CD14-positive monocyte (primary cell): ENCODE data around the gene BAHCC1. TPM values are rescaled to one million over a fixed set of nuclear protein-coding genes. Genes with fewer than 3 reads are reported as not detected.
A peak's percentile ranks its signal among the peaks of the same experiment; 100 is the strongest.
"Not testable (repeated sequence)": the region's sequence is repeated elsewhere in the genome, so short reads cannot be mapped to it uniquely, and the experiment has no call there.

Source experiments
- DNase-seq, 3 donors: peaks; one replicate each; pipeline ENCODE4 v3.0.0-alpha.2; 2011 to 2022
- H2AFZ ChIP-seq: 2 replicates; pipeline ENCODE4 v1.6.0; 2012; ENCODE audit warnings: mild to moderate bottlenecking, low read depth, low read length, inconsistent platforms; ENCODE audit not compliant: insufficient read depth, poor library complexity, severe bottlenecking
- H3K27ac ChIP-seq, 2 donors: 1 replicate in 1 of 2; 2 replicates in 1 of 2; pipeline ENCODE4 v1.5.1; 2012 to 2013; ENCODE audit warnings: low read length in 2 of 2, control low read depth in 1 of 2, inconsistent platforms in 1 of 2, low read depth in 1 of 2, mild to moderate bottlenecking in 1 of 2
- H3K27me3 ChIP-seq, 2 donors: one replicate each; pipeline versions ENCODE4 v1.6.0 to v1.6.1; 2011 to 2013; ENCODE audit warnings: low read length in 2 of 2; ENCODE audit not compliant: control insufficient read depth in 2 of 2, insufficient read depth in 2 of 2
- H3K36me3 ChIP-seq, 2 donors: replicated peaks in 1 of 2; 1 replicate in 1 of 2; 2 replicates in 1 of 2; pipeline versions ENCODE4 v1.5.1 to v1.6.1; 2012 to 2013; ENCODE audit warnings: low read length in 2 of 2, control low read depth in 1 of 2, inconsistent platforms in 1 of 2, mild to moderate bottlenecking in 1 of 2; ENCODE audit not compliant: insufficient read depth in 2 of 2, control insufficient read depth in 1 of 2
- H3K4me1 ChIP-seq, 2 donors: 1 replicate in 1 of 2; 2 replicates in 1 of 2; pipeline versions ENCODE4 v1.5.1 to v1.6.1; 2012 to 2013; ENCODE audit warnings: low read length in 2 of 2, control low read depth in 1 of 2, inconsistent platforms in 1 of 2, mild to moderate bottlenecking in 1 of 2, moderate library complexity in 1 of 2; ENCODE audit not compliant: insufficient read depth in 2 of 2, control insufficient read depth in 1 of 2
- H3K4me2 ChIP-seq: replicated peaks from 2 replicates; pipeline ENCODE3; 2012; ENCODE audit warnings: low read length, moderate library complexity, mild to moderate bottlenecking; ENCODE audit not compliant: poor library complexity, severe bottlenecking; ENCODE audit errors: extremely low read depth
- H3K4me3 ChIP-seq, 3 experiments: fragments of 200-600 bp in 1 of 3; sonication (generic) in 1 of 3; replicated peaks in 1 of 3; 1 replicate in 2 of 3; 2 replicates in 1 of 3; pipeline ENCODE4 v1.5.1; 2011 to 2013; ENCODE audit warnings: low read length in 3 of 3, mild to moderate bottlenecking in 3 of 3, control low read depth in 2 of 3, low read depth in 2 of 3, inconsistent platforms in 1 of 3, moderate library complexity in 1 of 3
- H3K79me2 ChIP-seq: 2 replicates; pipeline ENCODE4 v1.6.0; 2012; ENCODE audit warnings: mild to moderate bottlenecking, control low read depth, inconsistent platforms, low read length, moderate library complexity; ENCODE audit not compliant: insufficient read depth
- H3K9ac ChIP-seq: 2 replicates; pipeline ENCODE4 v1.6.0; 2017; ENCODE audit warnings: low read length, mild to moderate bottlenecking; ENCODE audit not compliant: insufficient read depth, poor library complexity, severe bottlenecking
- H3K9me3 ChIP-seq, 2 donors: replicated peaks in 1 of 2; 1 replicate in 1 of 2; 2 replicates in 1 of 2; pipeline versions ENCODE4 v1.5.1 to v1.6.1; 2012 to 2013; ENCODE audit warnings: low read length in 2 of 2, control low read depth in 1 of 2; ENCODE audit not compliant: control insufficient read depth in 1 of 2, insufficient read depth in 1 of 2
- H4K20me1 ChIP-seq: 2 replicates; pipeline ENCODE4 v1.6.0; 2012; ENCODE audit warnings: mild to moderate bottlenecking, low read length, control low read depth, moderate library complexity; ENCODE audit not compliant: insufficient read depth
- H3K27ac Mint-ChIP-seq, 7 donors: one replicate each; pipeline ENCODE4 v1.8.0; 2020; ENCODE audit warnings: mild to moderate bottlenecking in 7 of 7, mixed read lengths in 7 of 7, moderate library complexity in 6 of 7, inconsistent platforms in 2 of 7
- H3K27me3 Mint-ChIP-seq, 3 donors: one replicate each; pipeline ENCODE4 v1.8.0; 2021 to 2022; ENCODE audit warnings: low read depth in 3 of 3, mild to moderate bottlenecking in 3 of 3, mixed read lengths in 3 of 3, moderate library complexity in 3 of 3, inconsistent platforms in 1 of 3
- H3K36me3 Mint-ChIP-seq, 2 donors: one replicate each; pipeline ENCODE4 v1.8.0; 2020; ENCODE audit warnings: mixed read lengths in 2 of 2, inconsistent platforms in 1 of 2, mild to moderate bottlenecking in 1 of 2
- H3K4me1 Mint-ChIP-seq: one replicate; pipeline ENCODE4 v1.8.0; 2020; ENCODE audit warnings: mild to moderate bottlenecking, mixed read lengths
- H3K4me3 Mint-ChIP-seq, 2 donors: one replicate each; pipeline ENCODE4 v1.8.0; 2020; ENCODE audit warnings: mild to moderate bottlenecking in 2 of 2, mixed read lengths in 2 of 2, moderate library complexity in 1 of 2
- H3K9me3 Mint-ChIP-seq, 7 donors: one replicate each; pipeline ENCODE4 v1.8.0; 2020 to 2022; ENCODE audit warnings: mixed read lengths in 7 of 7, mild to moderate bottlenecking in 6 of 7, moderate library complexity in 6 of 7, inconsistent platforms in 2 of 7
- WGBS: methylation state at CpG from one replicate; pipeline ENCODE4 v1.1.5; 2013; ENCODE audit warnings: missing lambda C conversion rate; ENCODE audit not compliant: insufficient coverage; 5-methylcytosine and 5-hydroxymethylcytosine counted together
- intact Hi-C, 2 donors: fragments of 100-400 bp; cut with micrococcal nuclease; formaldehyde crosslinking; loops; one replicate each; pipeline versions ENCODE4 v1.15.0 to v1.15.1; 2023
- polyA plus RNA-seq, 3 donors: library from polyadenylated mRNA; depleted of rRNA in 1 of 3; unstranded in 2 of 3; stranded (reverse) in 1 of 3; fragments of 300-500 nt in 2 of 3; fragments of >200 nt in 1 of 3; fragmentation: Illumina TruSeq in 2 of 3; gene quantifications; 1 replicate in 2 of 3; 2 replicates in 1 of 3; pipeline ENCODE4 v1.2.3, GENCODE V29; 2012 to 2021
- TF ChIP-seq, protein P1 (sequence below): fragments of 200-600 bp; IDR thresholded peaks from one replicate; pipeline ENCODE4 v1.8.0; 2022; ENCODE audit warnings: antibody characterized with exemption, mild to moderate bottlenecking

BAHCC1 gene
- polyA plus RNA-seq, 3 donors: 0.11 to 8.8 (median 0.27) TPM

DNA sequence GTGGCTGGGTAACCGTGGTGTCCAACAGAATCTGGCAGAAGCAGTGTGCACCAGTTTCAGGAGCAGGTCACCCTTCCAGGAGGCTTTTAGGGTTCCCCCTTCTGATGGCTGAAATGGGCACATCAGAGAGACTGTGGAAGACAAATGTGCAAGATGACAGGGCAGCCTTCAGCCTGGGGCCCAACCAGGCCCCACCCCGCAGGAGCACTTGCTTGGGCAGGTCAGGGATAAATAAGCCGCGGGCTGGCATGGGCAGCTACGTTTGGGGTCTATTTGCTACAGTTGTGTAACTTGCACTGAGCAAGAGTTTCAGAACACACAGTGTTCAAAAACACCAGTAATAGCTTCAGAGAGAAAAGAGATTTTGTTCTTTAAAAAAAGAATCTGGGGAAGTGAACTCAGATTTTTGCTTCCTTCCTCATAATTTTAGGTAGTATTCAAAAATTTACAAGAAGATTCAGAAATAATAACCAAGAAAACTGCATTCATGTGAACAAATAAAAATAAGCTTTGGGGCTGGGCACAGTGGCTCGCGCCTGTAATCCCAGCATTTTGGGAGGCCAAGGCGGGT lies 44.9 kb upstream of the BAHCC1 start:
- intact Hi-C loops: no loop called here
- peaks cover 68% of the 10 kb centered on the region in 2 donors for H3K4me1 ChIP-seq
- H3K36me3 ChIP-seq: no peaks in the 10 kb centered on the region
- no peaks in the 10 kb centered on the region for H3K27me3 ChIP-seq
- peak overlapping the region; percentile 45 for H3K9ac ChIP-seq
- peaks cover 0 to 5% (median 0%) of the 10 kb centered on the region in 7 donors for H3K9me3 Mint-ChIP-seq
- peak overlapping the region; percentile 61 for H3K4me2 ChIP-seq
- TF ChIP-seq, protein P1, sequence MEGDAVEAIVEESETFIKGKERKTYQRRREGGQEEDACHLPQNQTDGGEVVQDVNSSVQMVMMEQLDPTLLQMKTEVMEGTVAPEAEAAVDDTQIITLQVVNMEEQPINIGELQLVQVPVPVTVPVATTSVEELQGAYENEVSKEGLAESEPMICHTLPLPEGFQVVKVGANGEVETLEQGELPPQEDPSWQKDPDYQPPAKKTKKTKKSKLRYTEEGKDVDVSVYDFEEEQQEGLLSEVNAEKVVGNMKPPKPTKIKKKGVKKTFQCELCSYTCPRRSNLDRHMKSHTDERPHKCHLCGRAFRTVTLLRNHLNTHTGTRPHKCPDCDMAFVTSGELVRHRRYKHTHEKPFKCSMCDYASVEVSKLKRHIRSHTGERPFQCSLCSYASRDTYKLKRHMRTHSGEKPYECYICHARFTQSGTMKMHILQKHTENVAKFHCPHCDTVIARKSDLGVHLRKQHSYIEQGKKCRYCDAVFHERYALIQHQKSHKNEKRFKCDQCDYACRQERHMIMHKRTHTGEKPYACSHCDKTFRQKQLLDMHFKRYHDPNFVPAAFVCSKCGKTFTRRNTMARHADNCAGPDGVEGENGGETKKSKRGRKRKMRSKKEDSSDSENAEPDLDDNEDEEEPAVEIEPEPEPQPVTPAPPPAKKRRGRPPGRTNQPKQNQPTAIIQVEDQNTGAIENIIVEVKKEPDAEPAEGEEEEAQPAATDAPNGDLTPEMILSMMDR: no peak
- peaks cover 0 to 2% (median 2%) of the 10 kb centered on the region in 3 donors for H3K27me3 Mint-ChIP-seq
- peak overlapping the region; percentile 4 for H2AFZ ChIP-seq
- peaks cover 13% of the 10 kb centered on the region for H3K79me2 ChIP-seq
- no peaks in the 10 kb centered on the region for H3K36me3 Mint-ChIP-seq
- H3K27ac ChIP-seq: peak overlapping the region; percentile 86 to 88
- H3K4me3 ChIP-seq: peak overlapping the region in 1 of 3 experiments; percentile 56
- H3K4me3 Mint-ChIP-seq: peak overlapping the region; percentile 67 to 77
- no peaks in the 10 kb centered on the region for H3K9me3 ChIP-seq
- H3K4me1 Mint-ChIP-seq: peaks cover 61% of the 10 kb centered on the region
- DNase-seq: peak in 1 of 3 donors; percentile 30
- H4K20me1 ChIP-seq: no peaks in the 10 kb centered on the region
- WGBS: 49% methylated on average over 6 of the region's 8 CpGs
- H3K27ac Mint-ChIP-seq: peak overlapping the region; percentile 77 to 94 (median 88)

DNA sequence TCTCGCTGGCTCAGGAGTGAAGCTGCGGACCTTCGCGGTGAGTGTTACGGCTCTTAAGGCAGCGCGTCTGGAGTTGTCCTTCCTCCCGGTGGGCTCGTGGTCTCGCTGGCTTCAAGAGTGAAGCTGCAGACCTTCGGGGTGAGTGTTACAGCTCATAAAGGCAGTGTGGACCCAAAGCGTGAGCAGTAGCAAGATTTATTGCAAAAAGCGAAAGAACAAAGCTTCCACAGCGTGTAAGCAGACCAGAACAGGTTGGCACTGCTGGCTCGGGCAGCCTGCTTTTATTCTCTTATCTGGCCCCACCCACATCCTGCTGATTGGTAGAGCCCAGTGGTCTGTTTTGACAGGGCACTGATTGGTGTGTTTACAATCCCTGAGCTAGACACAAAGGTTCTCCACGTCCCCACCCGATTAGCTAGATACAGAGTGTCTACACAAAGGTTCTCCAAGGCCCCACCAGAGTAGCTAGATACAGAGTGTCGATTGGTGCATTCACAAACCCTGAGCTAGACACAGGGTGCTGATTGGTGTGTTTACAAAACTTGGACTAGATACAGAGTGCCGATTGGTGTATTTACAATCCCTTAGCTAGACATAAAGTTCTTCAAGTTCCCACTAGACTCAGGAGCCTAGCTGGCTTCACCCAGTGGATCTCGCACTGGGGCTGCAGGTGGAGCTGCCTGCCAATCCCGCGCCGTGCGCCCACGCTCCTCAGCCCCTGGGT lies 43.8 kb upstream of the BAHCC1 start:
- H3K9me3 ChIP-seq, H3K79me2 ChIP-seq, H3K36me3 Mint-ChIP-seq, H3K27me3 Mint-ChIP-seq, H3K27me3 ChIP-seq, H3K36me3 ChIP-seq, intact Hi-C loops, H3K9ac ChIP-seq, H2AFZ ChIP-seq, H3K9me3 Mint-ChIP-seq, DNase-seq, H4K20me1 ChIP-seq: not testable (repeated sequence)
- Mint-ChIP-seq H3K27ac (peak overlapping the region; percentile 66 to 94 (median 88)), H3K4me1 (peaks cover 61% of the 10 kb centered on the region), H3K4me3 (peak overlapping the region; percentile 36 to 77)
- H3K4me1 ChIP-seq: peaks cover 67% of the 10 kb centered on the region in 2 donors
- 78% methylated on average over 14 of the region's 25 CpGs for WGBS
- peak overlapping the region; percentile 86 to 88 for H3K27ac ChIP-seq
- H3K4me2 ChIP-seq: peak overlapping the region; percentile 61
- peak overlapping the region in 1 of 3 experiments; percentile 56 for H3K4me3 ChIP-seq

DNA sequence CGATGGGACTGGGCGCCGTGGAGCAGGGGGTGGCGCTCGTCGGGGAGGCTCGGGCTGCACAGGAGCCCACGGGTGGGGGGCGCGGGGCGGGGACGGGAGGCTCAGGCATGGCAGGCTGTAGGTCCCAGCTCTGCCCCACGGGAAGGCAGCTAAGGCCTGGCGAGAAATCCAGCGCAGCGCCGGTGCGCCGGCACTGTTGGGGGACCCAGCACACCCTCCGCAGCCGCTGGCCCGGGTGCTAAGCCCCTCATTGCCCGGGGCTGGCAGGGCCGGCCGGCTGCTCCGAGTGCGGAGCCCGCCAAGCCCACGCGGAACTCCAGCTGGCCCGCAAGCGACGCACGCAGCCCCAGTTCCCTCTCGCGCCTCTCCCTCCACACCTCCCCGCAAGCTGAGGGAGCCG lies 43.2 kb upstream of the BAHCC1 start:
- H4K20me1 ChIP-seq, H3K9me3 Mint-ChIP-seq, DNase-seq, H2AFZ ChIP-seq, H3K36me3 Mint-ChIP-seq, H3K9me3 ChIP-seq, H3K4me2 ChIP-seq, H3K27ac ChIP-seq, H3K4me3 ChIP-seq, H3K79me2 ChIP-seq, H3K27me3 Mint-ChIP-seq, H3K9ac ChIP-seq, H3K4me3 Mint-ChIP-seq, H3K36me3 ChIP-seq, intact Hi-C loops, H3K27me3 ChIP-seq: not testable (repeated sequence)
- peaks cover 61% of the 10 kb centered on the region in 2 donors for H3K4me1 ChIP-seq
- 94% methylated on average over 32 of the region's 38 CpGs for WGBS
- peaks cover 58% of the 10 kb centered on the region for H3K4me1 Mint-ChIP-seq
- peak overlapping the region in 1 of 7 donors; percentile 66 for H3K27ac Mint-ChIP-seq
